GM12878 (cell line): ENCODE results near the gene ZNF431. TPM values are rescaled to one million over a fixed set of nuclear protein-coding genes. Genes with fewer than 3 reads are reported as not detected.
A peak's percentile ranks its signal among the peaks of the same experiment; 100 is the strongest.

Source experiments
- ATAC-seq: fragments of 200-7000 bp; cut with Tn5 transposase; 3 replicates; pipeline ENCODE4 v1.9.1; 2020; ENCODE audit warnings: mild to moderate bottlenecking, moderate library complexity
- BruUV-seq: library from RNA; stranded (reverse); fragments of 400-500 nt; replicated peaks from 2 replicates; lab custom pipeline; 2021; lab: Mats Ljungman, UMichigan
- CTCF ChIA-PET: fragments of 300-600 bp; sonication (Branson Sonifier 250); formaldehyde crosslinking; extraction: SDS; loops from one replicate; lab custom pipeline; 2021; ENCODE audit warnings: inconsistent platforms; lab: Yijun Ruan, JAX
- POLR2A ChIA-PET: fragments of 350-600 bp; formaldehyde crosslinking; extraction: SDS; loops from one replicate; lab custom pipeline; 2021; ENCODE audit warnings: inconsistent platforms; lab: Charles Lee
- RAD21 ChIA-PET: fragments of 300-600 bp; sonication (Branson Sonifier 250); formaldehyde crosslinking; loops from one replicate; lab custom pipeline; 2023; ENCODE audit warnings: antibody characterized with exemption; ENCODE audit not compliant: unreplicated experiment; lab: Charles Lee
- SMC1A ChIA-PET: fragments of 300-600 bp; sonication (Branson Sonifier 250); formaldehyde crosslinking; loops from one replicate; lab custom pipeline; 2023; ENCODE audit not compliant: unreplicated experiment, uncharacterized antibody; lab: Charles Lee
- DNase-seq: peaks from one replicate; pipeline ENCODE4 v3.0.0-alpha.2; 2011; ENCODE audit warnings: low read depth, low spot score
- FAIRE-seq: peaks from 3 replicates; lab custom pipeline; 2011; peaks lifted over from hg19 to GRCh38; lab: Jason Lieb, UNC
- H2AFZ ChIP-seq: 2 replicates; pipeline ENCODE4 v1.6.0; 2011; ENCODE audit warnings: low read depth, low read length, control low read depth; ENCODE audit not compliant: control insufficient read depth
- H3K27ac ChIP-seq: 2 replicates; pipeline ENCODE4 v1.5.1; 2011; ENCODE audit warnings: control low read depth; ENCODE audit not compliant: control insufficient read depth, insufficient read depth
- H3K27me3 ChIP-seq, 2 experiments: replicated peaks in 1 of 2; 2 replicates each; pipeline versions ENCODE4 v1.6.0 to v1.6.1; 2011; ENCODE audit warnings: low read length in 1 of 2; ENCODE audit not compliant: control insufficient read depth in 2 of 2, insufficient read depth in 2 of 2
- H3K36me3 ChIP-seq, 2 experiments: 2 replicates each; pipeline ENCODE4 v1.5.1; 2011; ENCODE audit warnings: low read length in 1 of 2; ENCODE audit not compliant: control insufficient read depth in 2 of 2, insufficient read depth in 2 of 2
- H3K4me1 ChIP-seq: 2 replicates; pipeline ENCODE4 v1.6.1; 2011; ENCODE audit warnings: mild to moderate bottlenecking, low read length, moderate library complexity, mixed read lengths; ENCODE audit not compliant: control insufficient read depth, insufficient read depth
- H3K4me2 ChIP-seq: 2 replicates; pipeline ENCODE4 v1.6.0; 2011; ENCODE audit warnings: control low read depth; ENCODE audit not compliant: control insufficient read depth, insufficient read depth
- H3K4me3 ChIP-seq: fragments of 200-600 bp; sonication (generic); 2 replicates; pipeline ENCODE4 v1.5.1; 2016
- H3K79me2 ChIP-seq: 2 replicates; pipeline ENCODE4 v1.6.0; 2011; ENCODE audit warnings: low read length; ENCODE audit not compliant: control insufficient read depth, insufficient read depth
- H3K9ac ChIP-seq: 2 replicates; pipeline ENCODE4 v1.8.0; 2011; ENCODE audit warnings: low read length, control low read depth, mixed read lengths; ENCODE audit not compliant: control insufficient read depth, insufficient read depth
- H3K9me3 ChIP-seq: replicated peaks from 3 replicates; pipeline ENCODE4 v1.5.1; 2011; ENCODE audit warnings: mild to moderate bottlenecking, low read length; ENCODE audit not compliant: control insufficient read depth, insufficient read depth
- H4K20me1 ChIP-seq: 2 replicates; pipeline ENCODE4 v1.6.0; 2011; ENCODE audit not compliant: control insufficient read depth, insufficient read depth
- BRCA1 ChIP-seq: IDR thresholded peaks from 2 replicates; pipeline ENCODE4 v1.6.1; 2011; ENCODE audit warnings: low read depth, low read length, improper control_type of control experiment
- CREB1 ChIP-seq: IDR thresholded peaks from 2 replicates; pipeline ENCODE4 v1.6.1; 2012; ENCODE audit warnings: low read depth, mild to moderate bottlenecking, inconsistent platforms
- ESRRA ChIP-seq: IDR thresholded peaks from 2 replicates; pipeline ENCODE4 v1.6.1; 2012; ENCODE audit warnings: mild to moderate bottlenecking, low read length, improper control_type of control experiment
- EZH2 ChIP-seq: IDR thresholded peaks from 2 replicates; pipeline ENCODE4 v1.6.1; 2012; ENCODE audit warnings: low read depth, mild to moderate bottlenecking, control low read depth, inconsistent platforms, low read length, borderline replicate concordance; ENCODE audit not compliant: control insufficient read depth
- FOXM1 ChIP-seq: IDR thresholded peaks from 2 replicates; pipeline ENCODE4 v1.6.1; 2012; ENCODE audit warnings: low read depth, mild to moderate bottlenecking, inconsistent platforms, low read length, moderate library complexity
- IRF4 ChIP-seq: IDR thresholded peaks from 2 replicates; pipeline ENCODE4 v1.6.1; 2011; ENCODE audit warnings: low read depth, low read length
- JUND ChIP-seq: IDR thresholded peaks from 2 replicates; pipeline ENCODE4 v1.6.1; 2012; ENCODE audit warnings: low read depth, mild to moderate bottlenecking, low read length, improper control_type of control experiment, moderate library complexity
- MYB ChIP-seq: fragments of 150-350 bp; IDR thresholded peaks from 2 replicates; pipeline ENCODE4 v1.6.1; 2014; ENCODE audit warnings: mild to moderate bottlenecking, low read depth, low read length, borderline replicate concordance
- SMAD5 ChIP-seq: IDR thresholded peaks from 2 replicates; pipeline ENCODE4 v1.6.1; 2016; ENCODE audit warnings: antibody characterized with exemption, low read depth
- ZSCAN29 ChIP-seq: fragments of 450-650 bp; IDR thresholded peaks from 2 replicates; pipeline ENCODE4 v1.6.1; 2017; ENCODE audit warnings: mild to moderate bottlenecking, moderate library complexity
- ZZZ3 ChIP-seq: IDR thresholded peaks from 2 replicates; pipeline ENCODE4 v1.6.1; 2011; ENCODE audit warnings: low read depth; ENCODE audit not compliant: control insufficient read depth, insufficient read length
- WGBS: methylation state at CpG from one replicate; pipeline ENCODE4 v1.1.6; 2016; ENCODE audit warnings: low lambda C conversion rate; ENCODE audit not compliant: insufficient replicate concordance, insufficient coverage; ENCODE audit errors: missing lambda C conversion rate; 5-methylcytosine and 5-hydroxymethylcytosine counted together
- in situ Hi-C: fragments of 300-500 bp; cut with MboI; formaldehyde crosslinking; loops from 9 replicates; pipeline ENCODE4 v1.14.3; 2018; ENCODE audit warnings: mixed read lengths
- intact Hi-C: fragments of 100-400 bp; cut with micrococcal nuclease; formaldehyde crosslinking; loops from one replicate; pipeline ENCODE4 v1.14.2; 2022; ENCODE audit not compliant: unreplicated experiment
- polyA plus RNA-seq, 11 experiments: library from polyadenylated mRNA; depleted of rRNA in 4 of 11; unstranded in 6 of 11; stranded (reverse) in 5 of 11; fragments of >200 nt; fragmentation: Nextera tagmentation in 4 of 11; fragmentation: Illumina TruSeq in 1 of 11; extraction: Ambion mirVana in 4 of 11; extraction: Trizol in 1 of 11; gene quantifications; 1 replicate in 1 of 11; 2 replicates in 10 of 11; pipeline versions ENCODE4 v1.2.1 to v1.2.3, GENCODE V29; 2011 to 2016; ENCODE audit warnings: inconsistent platforms in 2 of 11, missing spikeins in 2 of 11, low read depth in 1 of 11
- total RNA-seq, 4 experiments: library from RNA; depleted of rRNA in 3 of 4; stranded (reverse); fragments of >200 nt in 3 of 4; fragmentation: Illumina TruSeq in 1 of 4; extraction: Trizol in 1 of 4; gene quantifications; 2 replicates each; pipeline versions ENCODE4 v1.2.1 to v1.2.3, GENCODE V29; 2013 to 2021
- TF ChIP-seq, protein P1 (sequence below): fragments of 450-650 bp; IDR thresholded peaks from 2 replicates; pipeline ENCODE4 v1.6.1; 2017; ENCODE audit warnings: borderline replicate concordance
- TF ChIP-seq, protein P2 (sequence below): IDR thresholded peaks from 2 replicates; pipeline ENCODE4 v1.6.1; 2012; ENCODE audit warnings: low read depth, low read length, improper control_type of control experiment

ZNF431 gene
- total and polyA plus RNA-seq, 10 of the 15 experiments (the other 5 are each of a cell fraction or from before 2014, with no cell fraction given) = 2.5 to 18.7 (median 10.0) TPM

DNA sequence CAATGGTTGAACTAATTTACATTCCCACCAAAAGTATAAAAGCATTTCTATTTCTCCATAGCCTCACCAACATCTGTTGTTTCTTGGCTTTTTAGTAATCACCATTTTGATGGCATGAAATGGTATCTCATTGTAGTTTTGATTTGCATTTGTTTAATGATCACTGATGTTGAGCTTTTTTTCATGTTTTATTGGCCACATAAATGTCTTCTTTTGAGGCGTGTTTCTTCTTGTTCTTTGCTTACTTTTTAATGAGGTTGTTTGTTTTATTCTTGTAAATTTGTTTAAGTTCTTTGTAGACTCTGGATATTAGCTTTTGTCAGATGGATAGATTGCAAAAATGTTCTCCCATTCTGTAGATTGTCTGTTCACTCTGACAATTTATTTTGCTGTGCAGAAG lies 31.7 kb upstream of the ZNF431 start:
- no peak overlapping the region for H3K9ac ChIP-seq
- ATAC-seq (no peak), FAIRE-seq (peak; percentile 35), DNase-seq (no peak)
- H4K20me1 ChIP-seq = no peaks in the 10 kb centered on the region
- ChIA-PET POLR2A (no interaction called here), RAD21 (no interaction called here), SMC1A (interaction anchor here (0.6 kb wide), 1 partner anchor 687 kb away, joined by 3 read pairs; no protein-coding TSS in a partner anchor), CTCF (no interaction called here)
- H3K4me1 ChIP-seq = no peaks in the 10 kb centered on the region
- TF ChIP-seq ZSCAN29 = no peak
- TF ChIP-seq MYB = no peak
- TF ChIP-seq CREB1 = no peak
- TF ChIP-seq EZH2 = no peak
- TF ChIP-seq SMAD5 = no peak
- TF ChIP-seq, protein P1, sequence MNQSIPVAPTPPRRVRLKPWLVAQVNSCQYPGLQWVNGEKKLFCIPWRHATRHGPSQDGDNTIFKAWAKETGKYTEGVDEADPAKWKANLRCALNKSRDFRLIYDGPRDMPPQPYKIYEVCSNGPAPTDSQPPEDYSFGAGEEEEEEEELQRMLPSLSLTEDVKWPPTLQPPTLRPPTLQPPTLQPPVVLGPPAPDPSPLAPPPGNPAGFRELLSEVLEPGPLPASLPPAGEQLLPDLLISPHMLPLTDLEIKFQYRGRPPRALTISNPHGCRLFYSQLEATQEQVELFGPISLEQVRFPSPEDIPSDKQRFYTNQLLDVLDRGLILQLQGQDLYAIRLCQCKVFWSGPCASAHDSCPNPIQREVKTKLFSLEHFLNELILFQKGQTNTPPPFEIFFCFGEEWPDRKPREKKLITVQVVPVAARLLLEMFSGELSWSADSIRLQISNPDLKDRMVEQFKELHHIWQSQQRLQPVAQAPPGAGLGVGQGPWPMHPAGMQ = no peak
- no peak for TF ChIP-seq FOXM1
- no peak for TF ChIP-seq ESRRA
- no peak for TF ChIP-seq BRCA1
- no peak for TF ChIP-seq ZZZ3
- no peak for TF ChIP-seq IRF4
- no peak for TF ChIP-seq JUND
- TF ChIP-seq, protein P2, sequence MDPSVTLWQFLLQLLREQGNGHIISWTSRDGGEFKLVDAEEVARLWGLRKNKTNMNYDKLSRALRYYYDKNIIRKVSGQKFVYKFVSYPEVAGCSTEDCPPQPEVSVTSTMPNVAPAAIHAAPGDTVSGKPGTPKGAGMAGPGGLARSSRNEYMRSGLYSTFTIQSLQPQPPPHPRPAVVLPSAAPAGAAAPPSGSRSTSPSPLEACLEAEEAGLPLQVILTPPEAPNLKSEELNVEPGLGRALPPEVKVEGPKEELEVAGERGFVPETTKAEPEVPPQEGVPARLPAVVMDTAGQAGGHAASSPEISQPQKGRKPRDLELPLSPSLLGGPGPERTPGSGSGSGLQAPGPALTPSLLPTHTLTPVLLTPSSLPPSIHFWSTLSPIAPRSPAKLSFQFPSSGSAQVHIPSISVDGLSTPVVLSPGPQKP = no peak
- no peaks in the 10 kb centered on the region; a peak in 1 of 4 replicates for H3K36me3 ChIP-seq
- H3K4me3 ChIP-seq = no peak overlapping the region
- 96% methylated on average over 1 of the region's 1 CpG for WGBS
- intact Hi-C loops = no loop called here
- BruUV-seq = no TSS peak
- no peak overlapping the region for H3K27ac ChIP-seq
- in situ Hi-C loops = no loop called here
- H3K9me3 ChIP-seq = peaks cover 2% of the 10 kb centered on the region; the same call in 1 of the 3 replicates
- H3K4me2 ChIP-seq = no peak overlapping the region
- no peak overlapping the region for H2AFZ ChIP-seq
- no peaks in the 10 kb centered on the region for H3K79me2 ChIP-seq
- no peaks in the 10 kb centered on the region for H3K27me3 ChIP-seq
